Right forelimb (tissue), 1 donor: ENCODE measurements around the gene TRPV5.

Experiments
- DNase-seq: peaks from one replicate; pipeline ENCODE4 v3.0.0-alpha.2; 2018

Gene TRPV5

GRCh38 chr7:142868188-142868985 is 65.2 kb downstream of the TRPV5 start:
- DNase-seq = no peak

GRCh38 chr7:142867398-142868187 is 66.0 kb downstream of the TRPV5 start:
- no peak for DNase-seq

- no peak for DNase-seq
Observed at GRCh38 chr7:142867097-142867378, 66.5 kb downstream of the TRPV5 start.

GRCh38 chr7:142866361-142867096 is 67.0 kb downstream of the TRPV5 start:
- DNase-seq = no peak

GRCh38 chr7:142865766-142866165 is 67.8 kb downstream of the TRPV5 start:
- DNase-seq = no peak

GRCh38 chr7:142864980-142865747 is 68.4 kb downstream of the TRPV5 start:
- DNase-seq = no peak

- DNase-seq = no peak
Observed at GRCh38 chr7:142863891-142864685, 69.5 kb downstream of the TRPV5 start.

GRCh38 chr7:142862786-142863400 is 70.7 kb downstream of the TRPV5 start:
- DNase-seq = no peak

- no peak for DNase-seq
Observed at GRCh38 chr7:142862351-142862750, 71.2 kb downstream of the TRPV5 start.

GRCh38 chr7:142860968-142861367 is 72.6 kb downstream of the TRPV5 start:
- DNase-seq = no peak

GRCh38 chr7:142859829-142860228 is 73.7 kb downstream of the TRPV5 start:
- DNase-seq = no peak

GRCh38 chr7:142859411-142859810 is 74.1 kb downstream of the TRPV5 start:
- DNase-seq = no peak
